Hepatocyte (in vitro differentiated cells): ENCODE measurements around the gene TRMT44. TPM values are rescaled to one million over a fixed set of nuclear protein-coding genes. Genes with fewer than 3 reads are reported as not detected.

Experiments used
- DNase-seq: peaks from one replicate; pipeline ENCODE4 v3.0.0-alpha.2; 2016; ENCODE audit warnings: low spot score
- H2AFZ ChIP-seq: fragments of 200-600 bp; sonication (generic); 2 replicates; pipeline ENCODE4 v1.6.0; 2016; ENCODE audit warnings: antibody characterized with exemption, mild to moderate bottlenecking
- H3K27ac ChIP-seq: fragments of 200-600 bp; sonication (generic); 2 replicates; pipeline ENCODE4 v1.5.1; 2016; ENCODE audit warnings: mild to moderate bottlenecking
- H3K27me3 ChIP-seq: fragments of 200-600 bp; sonication (generic); 2 replicates; pipeline ENCODE4 v1.6.1; 2016
- H3K36me3 ChIP-seq: fragments of 200-600 bp; sonication (generic); replicated peaks from 2 replicates; pipeline ENCODE4 v1.5.1; 2016; ENCODE audit warnings: low read depth; ENCODE audit not compliant: insufficient read depth
- H3K4me1 ChIP-seq: fragments of 200-600 bp; sonication (generic); 2 replicates; pipeline ENCODE4 v1.5.1; 2016; ENCODE audit warnings: mild to moderate bottlenecking, moderate library complexity; ENCODE audit not compliant: insufficient read depth
- H3K4me2 ChIP-seq: fragments of 200-600 bp; sonication (generic); 2 replicates; pipeline ENCODE4 v1.6.0; 2016
- H3K4me3 ChIP-seq: fragments of 200-600 bp; sonication (generic); 2 replicates; pipeline ENCODE4 v1.5.1; 2016; ENCODE audit warnings: mild to moderate bottlenecking
- H3K79me2 ChIP-seq: fragments of 200-600 bp; sonication (generic); 2 replicates; pipeline ENCODE4 v1.6.0; 2017; ENCODE audit warnings: mild to moderate bottlenecking
- H3K9me2 ChIP-seq: fragments of 200-600 bp; sonication (generic); replicated peaks from 2 replicates; pipeline ENCODE4 v1.6.0; 2017; ENCODE audit warnings: mild to moderate bottlenecking; ENCODE audit not compliant: insufficient read depth
- H3K9me3 ChIP-seq: fragments of 200-600 bp; sonication (generic); 2 replicates; pipeline ENCODE4 v1.5.1; 2016; ENCODE audit warnings: low read depth, mild to moderate bottlenecking
- H4K20me1 ChIP-seq: fragments of 200-600 bp; sonication (generic); 2 replicates; pipeline ENCODE4 v1.6.0; 2016; ENCODE audit warnings: mild to moderate bottlenecking; ENCODE audit not compliant: insufficient read depth, poor library complexity, severe bottlenecking
- EZH2 ChIP-seq: fragments of 200-600 bp; sonication (generic); IDR thresholded peaks from 2 replicates; pipeline ENCODE4 v1.6.1; 2016; ENCODE audit warnings: antibody characterized with exemption, mild to moderate bottlenecking, borderline replicate concordance
- EZH2phosphoT487 ChIP-seq: fragments of 200-600 bp; sonication (generic); IDR thresholded peaks from one replicate; pipeline ENCODE4 v1.6.1; 2018; ENCODE audit warnings: antibody characterized with exemption, mild to moderate bottlenecking, low read depth, moderate library complexity; ENCODE audit not compliant: unreplicated experiment, severe bottlenecking
- WGBS: methylation state at CpG from one replicate; pipeline ENCODE4 v1.1.6; 2016; ENCODE audit warnings: low lambda C conversion rate; ENCODE audit errors: missing lambda C conversion rate; 5-methylcytosine and 5-hydroxymethylcytosine counted together
- polyA plus RNA-seq: library from polyadenylated mRNA; unstranded; fragments of >200 nt; fragmentation: Nextera tagmentation; extraction: Ambion mirVana; gene quantifications from 2 replicates; pipeline ENCODE4 v1.2.1, GENCODE V29; 2016
- total RNA-seq: library from RNA; depleted of rRNA; stranded (reverse); fragments of >200 nt; gene quantifications from 2 replicates; pipeline ENCODE4 v1.2.3, GENCODE V29; 2014
- TF ChIP-seq, protein P1 (sequence below): fragments of 200-600 bp; sonication (generic); IDR thresholded peaks from 2 replicates; pipeline ENCODE4 v1.5.1; 2016; ENCODE audit warnings: antibody characterized with exemption, mild to moderate bottlenecking; ENCODE audit not compliant: poor library complexity

The TRMT44 gene
- total and polyA plus RNA-seq, 2 experiments from 2014 or later, result 8.2 to 13.2 TPM

- H3K9me3 ChIP-seq, result no peaks in the 10 kb centered on the region
- peaks cover 22% of the 10 kb centered on the region for H3K79me2 ChIP-seq
- TF ChIP-seq EZH2, result no peak
- TF ChIP-seq, protein P1, sequence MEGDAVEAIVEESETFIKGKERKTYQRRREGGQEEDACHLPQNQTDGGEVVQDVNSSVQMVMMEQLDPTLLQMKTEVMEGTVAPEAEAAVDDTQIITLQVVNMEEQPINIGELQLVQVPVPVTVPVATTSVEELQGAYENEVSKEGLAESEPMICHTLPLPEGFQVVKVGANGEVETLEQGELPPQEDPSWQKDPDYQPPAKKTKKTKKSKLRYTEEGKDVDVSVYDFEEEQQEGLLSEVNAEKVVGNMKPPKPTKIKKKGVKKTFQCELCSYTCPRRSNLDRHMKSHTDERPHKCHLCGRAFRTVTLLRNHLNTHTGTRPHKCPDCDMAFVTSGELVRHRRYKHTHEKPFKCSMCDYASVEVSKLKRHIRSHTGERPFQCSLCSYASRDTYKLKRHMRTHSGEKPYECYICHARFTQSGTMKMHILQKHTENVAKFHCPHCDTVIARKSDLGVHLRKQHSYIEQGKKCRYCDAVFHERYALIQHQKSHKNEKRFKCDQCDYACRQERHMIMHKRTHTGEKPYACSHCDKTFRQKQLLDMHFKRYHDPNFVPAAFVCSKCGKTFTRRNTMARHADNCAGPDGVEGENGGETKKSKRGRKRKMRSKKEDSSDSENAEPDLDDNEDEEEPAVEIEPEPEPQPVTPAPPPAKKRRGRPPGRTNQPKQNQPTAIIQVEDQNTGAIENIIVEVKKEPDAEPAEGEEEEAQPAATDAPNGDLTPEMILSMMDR, result peak; percentile 39
- peaks cover 6% of the 10 kb centered on the region for H3K4me1 ChIP-seq
- no peaks in the 10 kb centered on the region for H4K20me1 ChIP-seq
- peak; percentile 96 for DNase-seq
- 4% methylated on average over 53 of the region's 56 CpGs for WGBS
- no peaks in the 10 kb centered on the region for H3K27me3 ChIP-seq
- peak overlapping the region; percentile 66 for H2AFZ ChIP-seq
- peak overlapping the region; percentile 78 for H3K27ac ChIP-seq
- no peaks in the 10 kb centered on the region for H3K9me2 ChIP-seq
- H3K4me2 ChIP-seq, result peak overlapping the region; percentile 94
- H3K36me3 ChIP-seq, result no peaks in the 10 kb centered on the region
- peak overlapping the region; percentile 65 for H3K4me3 ChIP-seq
Measured at GRCh38 chr4:8428288-8429097, 12.1 kb upstream of the TRMT44 start.

GRCh38 chr4:8431553-8431952, 9.0 kb upstream of the TRMT44 start:
- H3K27ac ChIP-seq, result no peak overlapping the region
- no peak overlapping the region for H2AFZ ChIP-seq
- no peaks in the 10 kb centered on the region for H3K9me3 ChIP-seq
- WGBS, result 91% methylated on average over 5 of the region's 5 CpGs
- H3K4me3 ChIP-seq, result no peak overlapping the region
- TF ChIP-seq EZH2phosphoT487, result no peak
- no peak for TF ChIP-seq EZH2
- TF ChIP-seq, protein P1, result no peak
- H3K4me1 ChIP-seq, result peaks cover 6% of the 10 kb centered on the region
- H3K36me3 ChIP-seq, result no peaks in the 10 kb centered on the region
- no peaks in the 10 kb centered on the region for H3K9me2 ChIP-seq
- H3K27me3 ChIP-seq, result no peaks in the 10 kb centered on the region
- DNase-seq, result no peak
- no peak overlapping the region for H3K4me2 ChIP-seq
- no peaks in the 10 kb centered on the region for H4K20me1 ChIP-seq
- H3K79me2 ChIP-seq, result peaks cover 20% of the 10 kb centered on the region

DNA sequence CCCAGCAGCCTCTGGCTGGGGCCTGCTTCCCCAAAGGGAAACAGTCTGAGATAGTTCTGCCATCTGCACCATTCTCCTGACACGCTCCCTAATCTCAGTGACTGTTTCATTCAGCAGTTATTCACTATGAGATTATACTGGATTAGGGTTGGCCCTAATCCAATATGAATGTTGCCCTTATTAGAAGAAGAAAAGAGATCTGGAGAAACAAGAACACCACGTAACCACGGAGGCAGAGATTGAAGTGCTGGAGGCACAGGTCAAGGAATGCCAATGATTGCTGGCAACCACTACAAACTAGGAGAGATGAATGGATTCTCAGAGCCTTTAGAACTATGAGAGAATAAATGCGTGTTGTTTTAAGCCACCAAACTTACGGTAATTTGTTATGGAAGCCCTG, 7.4 kb upstream of the TRMT44 start:
- no peak for DNase-seq
- Histone ChIP-seq H3K27ac (no peak overlapping the region), H3K79me2 (peaks cover 10% of the 10 kb centered on the region), H2AFZ (no peak overlapping the region), H3K4me2 (no peak overlapping the region), H3K4me1 (no peaks in the 10 kb centered on the region), H4K20me1 (no peaks in the 10 kb centered on the region), H3K27me3 (no peaks in the 10 kb centered on the region), H3K4me3 (no peak overlapping the region), H3K36me3 (no peaks in the 10 kb centered on the region), H3K9me3 (no peaks in the 10 kb centered on the region), H3K9me2 (no peaks in the 10 kb centered on the region)
- no peak for TF ChIP-seq EZH2
- TF ChIP-seq EZH2phosphoT487, result no peak
- TF ChIP-seq, protein P1, result no peak
- WGBS, result 84% methylated on average over 5 of the region's 5 CpGs
